BLaER1 treated with 17β-estradiol and CSF1 and Interleukin-3, amounts not matched to agents 10 nM and 100 nM (cell line): ENCODE data around the gene ANXA3.

Experiments used
- H3K27ac ChIP-seq, 11 experiments: shearing (Covaris generic); formaldehyde crosslinking; 2 replicates each; pipeline ENCODE4 v1.8.1; 2022
- H3K27me3 ChIP-seq, 11 experiments: shearing (Covaris generic); formaldehyde crosslinking; 2 replicates each; pipeline ENCODE4 v1.8.1; 2022
- H3K36me3 ChIP-seq, 11 experiments: shearing (Covaris generic); formaldehyde crosslinking; 2 replicates each; pipeline ENCODE4 v1.8.1; 2022
- H3K4me1 ChIP-seq, 10 experiments: shearing (Covaris generic); formaldehyde crosslinking; 2 replicates each; pipeline ENCODE4 v1.8.1; 2022
- H3K4me2 ChIP-seq, 11 experiments: shearing (Covaris generic); formaldehyde crosslinking; 2 replicates each; pipeline ENCODE4 v1.8.1; 2022
- H3K4me3 ChIP-seq, 10 experiments: shearing (Covaris generic); formaldehyde crosslinking; 2 replicates each; pipeline ENCODE4 v1.8.1; 2022
- H3K9ac ChIP-seq, 11 experiments: shearing (Covaris generic); formaldehyde crosslinking; 2 replicates each; pipeline ENCODE4 v1.8.1; 2022
- H3K9me3 ChIP-seq, 11 experiments: shearing (Covaris generic); formaldehyde crosslinking; replicated peaks in 1 of 11; 2 replicates each; pipeline ENCODE4 v1.8.1; 2022
- H4K20me1 ChIP-seq, 11 experiments: shearing (Covaris generic); formaldehyde crosslinking; 2 replicates each; pipeline ENCODE4 v1.8.1; 2022
- Cebpa-rat ChIP-seq, 11 experiments: shearing (Covaris generic); IDR thresholded peaks; 2 replicates each; pipeline ENCODE4 v1.8.1; 2022

Gene ANXA3

GRCh38 chr4:78519962-78520361 lies 31.6 kb upstream of the ANXA3 start:
- H3K4me1 ChIP-seq, result peaks cover 8 to 21% (median 13%) of the 10 kb centered on the region in 10 experiments; a peak in 17 of 20 replicates
- H3K4me2 ChIP-seq, result peak overlapping the region in 5 of 11 experiments; percentile 18 to 60 (median 42); a peak in 4 of 22 replicates
- no peak overlapping the region for H3K27ac ChIP-seq
- H3K9ac ChIP-seq, result no peak overlapping the region
- H3K4me3 ChIP-seq, result no peak overlapping the region
- H3K9me3 ChIP-seq, result peaks cover 0 to 12% (median 0%) of the 10 kb centered on the region in 11 experiments; a peak in 3 of 22 replicates
- H4K20me1 ChIP-seq, result no peaks in the 10 kb centered on the region
- TF ChIP-seq Cebpa-rat (IDR thresholded peaks at IDR 0.05), result no peak
- no peaks in the 10 kb centered on the region for H3K27me3 ChIP-seq
- H3K36me3 ChIP-seq, result no peaks in the 10 kb centered on the region

DNA sequence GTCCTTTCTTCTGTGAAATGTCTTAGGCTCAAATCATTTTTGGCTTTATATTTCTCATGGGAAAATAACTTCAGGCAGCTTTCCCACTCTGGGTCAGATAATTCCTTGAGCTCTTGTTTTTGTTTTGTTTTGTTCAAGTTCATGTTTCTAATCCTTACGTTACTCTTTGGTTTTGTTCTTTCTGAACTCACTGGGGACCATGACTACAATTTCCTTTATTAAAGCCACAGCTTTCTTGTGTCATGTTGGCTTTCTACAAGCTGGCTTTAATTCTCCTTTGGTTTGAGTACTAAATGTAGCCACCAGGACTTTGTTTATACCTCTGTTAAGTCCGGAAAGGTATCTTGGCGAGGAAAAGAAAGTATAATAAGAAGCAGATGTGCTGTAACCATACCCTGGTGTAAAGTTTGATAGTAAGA lies 30.8 kb upstream of the ANXA3 start:
- H4K20me1 ChIP-seq, result no peaks in the 10 kb centered on the region
- peaks cover 0 to 10% (median 0%) of the 10 kb centered on the region in 11 experiments; a peak in 3 of 22 replicates for H3K9me3 ChIP-seq
- H3K36me3 ChIP-seq, result no peaks in the 10 kb centered on the region
- H3K27ac ChIP-seq, result no peak overlapping the region
- no peak overlapping the region for H3K9ac ChIP-seq
- H3K27me3 ChIP-seq, result no peaks in the 10 kb centered on the region
- TF ChIP-seq Cebpa-rat (IDR thresholded peaks at IDR 0.05), result no peak
- H3K4me3 ChIP-seq, result no peak overlapping the region
- peak overlapping the region; percentile 11 to 73 (median 46); a peak in 20 of 22 replicates for H3K4me2 ChIP-seq
- H3K4me1 ChIP-seq, result peaks cover 8 to 21% (median 13%) of the 10 kb centered on the region in 10 experiments; a peak in 17 of 20 replicates

DNA sequence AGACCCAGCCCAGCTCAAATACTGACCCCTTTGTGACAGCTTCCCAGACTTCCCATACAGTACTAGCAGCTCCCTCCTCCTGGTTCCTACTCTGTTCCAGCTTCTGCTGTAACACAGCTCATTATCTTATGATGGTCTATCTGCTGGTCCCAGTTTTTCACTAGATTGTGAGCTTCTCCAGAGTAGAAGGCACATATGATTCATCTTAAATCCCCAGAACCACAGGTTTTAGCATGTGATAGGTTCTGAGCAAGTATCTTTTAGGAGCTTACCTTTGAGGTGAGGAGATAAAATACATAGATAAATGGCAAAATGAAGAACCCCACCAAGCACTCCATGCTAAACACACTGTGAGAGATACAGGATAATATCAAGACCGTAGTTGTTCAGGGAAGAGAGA lies 27.6 kb upstream of the ANXA3 start:
- H3K9ac ChIP-seq, result no peak overlapping the region
- H3K27ac ChIP-seq, result no peak overlapping the region
- H3K4me2 ChIP-seq, result no peak overlapping the region
- no peaks in the 10 kb centered on the region for H3K9me3 ChIP-seq
- H3K4me3 ChIP-seq, result no peak overlapping the region
- no peaks in the 10 kb centered on the region for H3K27me3 ChIP-seq
- no peaks in the 10 kb centered on the region for H3K36me3 ChIP-seq
- no peak for TF ChIP-seq Cebpa-rat (IDR thresholded peaks at IDR 0.05)
- H4K20me1 ChIP-seq, result no peaks in the 10 kb centered on the region
- peaks cover 8 to 21% (median 13%) of the 10 kb centered on the region in 10 experiments; a peak in 17 of 20 replicates for H3K4me1 ChIP-seq

GRCh38 chr4:78525559-78525958 lies 26.0 kb upstream of the ANXA3 start:
- Histone ChIP-seq H3K9me3 (peaks cover 0 to 6% (median 0%) of the 10 kb centered on the region in 11 experiments; a peak in 3 of 22 replicates), H3K9ac (no peak overlapping the region), H3K4me2 (no peak overlapping the region), H3K4me3 (no peak overlapping the region), H3K27me3 (no peaks in the 10 kb centered on the region), H3K4me1 (peaks cover 8 to 13% (median 10%) of the 10 kb centered on the region in 10 experiments; a peak in 17 of 20 replicates), H4K20me1 (no peaks in the 10 kb centered on the region), H3K36me3 (no peaks in the 10 kb centered on the region), H3K27ac (no peak overlapping the region)
- TF ChIP-seq Cebpa-rat (IDR thresholded peaks at IDR 0.05), result no peak

DNA sequence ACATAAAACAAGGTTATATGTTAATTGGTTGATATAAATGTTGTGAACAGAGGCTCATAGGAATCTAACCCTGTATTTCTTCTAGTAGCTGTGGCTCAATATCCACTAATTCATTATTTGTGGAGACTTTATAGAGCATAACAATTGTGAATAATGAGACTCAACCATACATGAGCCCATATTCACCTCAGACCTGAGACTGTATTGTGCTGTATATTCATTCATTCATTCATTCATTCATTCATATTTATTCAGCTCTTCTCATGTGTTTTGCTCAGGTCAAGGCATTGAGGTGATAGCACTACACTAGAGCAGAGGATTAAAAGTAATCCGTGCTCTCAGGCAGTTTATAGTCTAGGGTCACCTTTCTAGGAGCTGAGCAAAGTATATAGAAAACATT lies 24.5 kb upstream of the ANXA3 start:
- no peak overlapping the region for H3K4me2 ChIP-seq
- H3K4me3 ChIP-seq, result no peak overlapping the region
- no peaks in the 10 kb centered on the region for H3K36me3 ChIP-seq
- no peaks in the 10 kb centered on the region for H4K20me1 ChIP-seq
- no peak overlapping the region for H3K9ac ChIP-seq
- TF ChIP-seq Cebpa-rat (IDR thresholded peaks at IDR 0.05), result no peak
- H3K27ac ChIP-seq, result no peak overlapping the region
- no peaks in the 10 kb centered on the region for H3K27me3 ChIP-seq
- H3K4me1 ChIP-seq, result peaks cover 0 to 4% (median 0%) of the 10 kb centered on the region in 10 experiments; a peak in 5 of 20 replicates
- H3K9me3 ChIP-seq, result peaks cover 0 to 7% (median 0%) of the 10 kb centered on the region in 11 experiments; a peak in 3 of 22 replicates

DNA sequence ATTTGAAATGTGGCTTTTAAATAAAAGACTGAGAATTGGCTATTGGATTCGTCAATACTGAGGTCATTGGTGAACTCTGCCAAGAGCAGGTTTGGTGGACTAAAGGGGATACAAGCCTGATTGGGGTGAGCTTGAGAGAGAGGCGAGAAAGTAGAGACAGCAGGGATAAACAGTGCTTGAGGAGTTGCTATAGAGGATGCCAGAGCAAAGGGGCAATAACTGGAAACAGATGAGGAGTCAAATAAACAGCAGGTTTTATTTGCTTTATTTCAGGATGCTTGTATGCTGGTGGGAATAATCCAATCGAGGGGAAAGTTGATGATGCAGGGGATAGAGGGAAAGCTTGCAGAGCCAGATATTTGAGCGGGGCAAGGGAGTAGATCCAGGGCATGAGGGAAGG lies 24.0 kb upstream of the ANXA3 start:
- H3K27me3 ChIP-seq, result no peaks in the 10 kb centered on the region
- no peaks in the 10 kb centered on the region for H4K20me1 ChIP-seq

DNA sequence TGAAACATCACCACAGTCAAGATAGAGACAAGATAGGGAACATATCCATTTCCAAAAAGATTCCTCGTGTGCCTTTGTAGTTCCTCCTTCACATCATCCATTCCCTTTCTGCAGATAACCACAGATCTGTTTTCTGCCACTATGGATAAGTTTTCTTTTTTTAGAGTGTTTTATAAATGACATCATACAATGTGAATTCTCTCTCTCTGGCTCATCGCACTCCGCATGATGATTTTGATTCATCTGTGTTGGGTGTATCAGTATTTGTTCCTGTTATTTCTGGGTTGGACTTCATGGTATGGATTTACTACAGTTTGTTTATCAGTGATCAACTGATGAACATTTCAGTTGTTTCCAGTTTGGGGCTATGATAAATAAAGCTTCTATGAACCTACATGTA lies 23.2 kb upstream of the ANXA3 start:
- Histone ChIP-seq H3K27me3 (no peaks in the 10 kb centered on the region), H3K36me3 (no peaks in the 10 kb centered on the region), H3K4me2 (no peak overlapping the region)

More for the DNA sequence above, 24.0 kb upstream of the ANXA3 start:
- Histone ChIP-seq H3K36me3 (no peaks in the 10 kb centered on the region), H3K9me3 (peaks cover 0 to 7% (median 0%) of the 10 kb centered on the region in 11 experiments; a peak in 3 of 22 replicates), H3K27ac (no peak overlapping the region), H3K4me1 (peaks cover 0 to 6% (median 0%) of the 10 kb centered on the region in 10 experiments; a peak in 5 of 20 replicates), H3K9ac (no peak overlapping the region), H3K4me3 (no peak overlapping the region), H3K4me2 (no peak overlapping the region)
- no peak for TF ChIP-seq Cebpa-rat (IDR thresholded peaks at IDR 0.05)

GRCh38 chr4:78529569-78530209 lies 21.9 kb upstream of the ANXA3 start:
- Histone ChIP-seq H3K4me2 (no peak overlapping the region), H3K27ac (no peak overlapping the region), H3K36me3 (no peaks in the 10 kb centered on the region)

More for the DNA sequence above, 23.2 kb upstream of the ANXA3 start:
- no peaks in the 10 kb centered on the region for H4K20me1 ChIP-seq
- H3K27ac ChIP-seq, result no peak overlapping the region
- peaks cover 0 to 7% (median 0%) of the 10 kb centered on the region in 11 experiments; a peak in 3 of 22 replicates for H3K9me3 ChIP-seq
- peaks cover 0 to 6% (median 0%) of the 10 kb centered on the region in 10 experiments; a peak in 5 of 20 replicates for H3K4me1 ChIP-seq
- no peak for TF ChIP-seq Cebpa-rat (IDR thresholded peaks at IDR 0.05)
- no peak overlapping the region for H3K9ac ChIP-seq
- no peak overlapping the region for H3K4me3 ChIP-seq

DNA sequence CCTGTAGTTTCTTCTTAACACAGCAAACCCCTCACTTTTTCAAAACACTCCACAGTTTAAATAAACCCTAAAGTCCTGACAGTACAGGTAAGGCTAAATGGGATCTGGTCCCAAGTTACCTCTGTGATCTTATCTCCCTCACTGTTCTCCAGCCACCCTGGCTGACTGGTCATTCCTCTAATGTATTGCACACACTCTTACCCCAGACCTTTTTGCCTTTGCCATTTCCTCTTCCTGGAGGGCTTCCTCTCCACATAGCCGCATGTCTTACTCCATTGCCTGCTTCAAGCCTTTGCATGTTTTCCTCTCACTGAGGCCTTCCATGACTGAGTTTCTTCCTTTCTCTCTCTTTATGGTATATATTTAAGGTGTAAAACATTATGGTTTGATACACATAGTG lies 19.5 kb upstream of the ANXA3 start:
- H3K27me3 ChIP-seq, result no peaks in the 10 kb centered on the region
- H3K9me3 ChIP-seq, result peaks cover 0 to 7% (median 0%) of the 10 kb centered on the region in 11 experiments; a peak in 3 of 22 replicates
- no peak overlapping the region for H3K9ac ChIP-seq
- TF ChIP-seq Cebpa-rat (IDR thresholded peaks at IDR 0.05), result no peak
- H3K27ac ChIP-seq, result no peak overlapping the region
- no peak overlapping the region for H3K4me3 ChIP-seq
- peaks cover 0 to 6% (median 0%) of the 10 kb centered on the region in 10 experiments; a peak in 5 of 20 replicates for H3K4me1 ChIP-seq
- H3K36me3 ChIP-seq, result no peaks in the 10 kb centered on the region
- H4K20me1 ChIP-seq, result no peaks in the 10 kb centered on the region
- peak overlapping the region in 4 of 11 experiments; percentile 5 to 23 (median 16); a peak in 4 of 22 replicates for H3K4me2 ChIP-seq

More at GRCh38 chr4:78529569-78530209, 21.9 kb upstream of the ANXA3 start:
- Histone ChIP-seq H3K4me1 (peaks cover 0 to 6% (median 0%) of the 10 kb centered on the region in 10 experiments; a peak in 5 of 20 replicates), H3K4me3 (no peak overlapping the region), H3K27me3 (no peaks in the 10 kb centered on the region), H3K9me3 (peaks cover 0 to 7% (median 0%) of the 10 kb centered on the region in 11 experiments; a peak in 3 of 22 replicates), H4K20me1 (no peaks in the 10 kb centered on the region), H3K9ac (no peak overlapping the region)
- TF ChIP-seq Cebpa-rat (IDR thresholded peaks at IDR 0.05), result no peak
